ENCODE results near the gene CELF4. TPM values are rescaled to one million over a fixed set of nuclear protein-coding genes. Genes with fewer than 3 reads are reported as not detected.

The CELF4 gene
- total and polyA plus RNA-seq, 10 donors, result 0.46 to 3.5 (median 0.78) TPM

DNA sequence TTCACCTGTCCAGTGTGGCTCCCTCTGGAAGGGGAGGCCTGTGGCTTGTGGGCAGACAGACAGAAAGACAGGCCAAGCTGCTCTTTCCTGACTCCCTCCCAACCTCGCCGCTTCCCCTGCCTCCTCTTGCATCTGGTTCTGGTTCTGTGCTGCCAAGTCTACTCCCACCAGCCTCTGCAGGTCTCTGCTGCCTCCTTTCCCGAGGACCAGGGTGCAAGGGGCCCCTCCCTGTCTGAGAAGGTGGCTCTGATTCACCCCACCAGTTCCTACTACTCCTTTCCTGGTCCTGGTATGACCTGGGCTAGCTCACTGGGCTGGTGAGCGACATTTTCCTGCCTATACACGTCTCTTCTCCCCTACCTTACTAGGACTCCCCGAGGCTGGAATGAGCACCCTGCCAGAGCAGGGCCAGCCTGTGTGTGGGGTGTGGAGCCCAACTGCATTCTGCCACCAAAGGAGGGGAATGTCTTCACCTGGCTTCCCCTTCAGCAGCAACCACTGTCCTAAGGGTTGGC, 238.5 kb downstream of the CELF4 start:
- Histone ChIP-seq H3K36me3 (no peaks in the 10 kb centered on the region), H3K9me3 (no peaks in the 10 kb centered on the region), H3K4me1 (no peaks in the 10 kb centered on the region), H3K4me3 (no peak overlapping the region), H3K27me3 (replicated peaks in 1 of 7) (peaks cover 0 to 11% (median 0%) of the 10 kb centered on the region in 7 donors), H3K27ac (no peak overlapping the region)
- WGBS, 5 donors, result 68 to 79% (median 70%) methylated on average over 6 of the region's 6 CpGs
- TF ChIP-seq, protein P1, sequence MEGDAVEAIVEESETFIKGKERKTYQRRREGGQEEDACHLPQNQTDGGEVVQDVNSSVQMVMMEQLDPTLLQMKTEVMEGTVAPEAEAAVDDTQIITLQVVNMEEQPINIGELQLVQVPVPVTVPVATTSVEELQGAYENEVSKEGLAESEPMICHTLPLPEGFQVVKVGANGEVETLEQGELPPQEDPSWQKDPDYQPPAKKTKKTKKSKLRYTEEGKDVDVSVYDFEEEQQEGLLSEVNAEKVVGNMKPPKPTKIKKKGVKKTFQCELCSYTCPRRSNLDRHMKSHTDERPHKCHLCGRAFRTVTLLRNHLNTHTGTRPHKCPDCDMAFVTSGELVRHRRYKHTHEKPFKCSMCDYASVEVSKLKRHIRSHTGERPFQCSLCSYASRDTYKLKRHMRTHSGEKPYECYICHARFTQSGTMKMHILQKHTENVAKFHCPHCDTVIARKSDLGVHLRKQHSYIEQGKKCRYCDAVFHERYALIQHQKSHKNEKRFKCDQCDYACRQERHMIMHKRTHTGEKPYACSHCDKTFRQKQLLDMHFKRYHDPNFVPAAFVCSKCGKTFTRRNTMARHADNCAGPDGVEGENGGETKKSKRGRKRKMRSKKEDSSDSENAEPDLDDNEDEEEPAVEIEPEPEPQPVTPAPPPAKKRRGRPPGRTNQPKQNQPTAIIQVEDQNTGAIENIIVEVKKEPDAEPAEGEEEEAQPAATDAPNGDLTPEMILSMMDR (IDR thresholded peaks at IDR 0.05 in 8 of 11, conservative IDR thresholded peaks at IDR 0.05 in 3 of 11), result no peak
- intact Hi-C loops (cut with DNase I; ENCODE audit: low total_unique reads), result no loop called here
- DNase-seq, result no peak

DNA sequence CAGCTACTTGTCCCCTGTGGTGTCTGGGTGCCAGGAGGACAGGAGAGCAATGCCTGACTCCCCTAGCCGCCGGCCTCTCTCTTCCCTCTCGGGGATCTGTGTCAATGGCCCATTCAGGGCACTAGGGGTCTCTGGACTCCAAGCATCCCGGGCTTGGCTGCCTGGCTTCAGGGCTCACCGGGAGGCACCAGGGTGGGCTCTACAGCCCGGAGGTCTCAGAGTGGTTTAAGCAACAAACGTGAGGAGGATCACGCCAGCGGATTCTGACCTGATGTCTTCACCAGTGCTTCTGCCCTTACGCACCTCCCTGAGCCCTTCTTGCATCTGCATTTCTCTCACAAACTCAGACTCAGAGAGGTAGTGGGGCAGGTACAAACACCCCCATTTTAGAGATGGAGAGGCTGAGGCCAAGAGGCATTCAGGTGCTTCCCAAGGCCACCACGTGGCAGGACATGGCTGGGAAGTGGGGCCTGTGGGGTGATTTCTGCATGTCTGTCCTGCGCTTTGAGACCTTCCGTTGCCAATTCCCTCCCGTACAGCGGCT, 243.0 kb downstream of the CELF4 start:
- WGBS, 5 donors, result 31 to 74% (median 37%) methylated on average over 6 to 15 of the region's 15 CpGs
- Histone ChIP-seq H3K27me3 (replicated peaks in 1 of 7) (peaks cover 0 to 22% (median 0%) of the 10 kb centered on the region in 7 donors), H3K9me3 (no peaks in the 10 kb centered on the region), H3K36me3 (no peaks in the 10 kb centered on the region), H3K4me1 (peaks cover 0 to 4% (median 0%) of the 10 kb centered on the region in 6 donors), H3K4me3 (no peak overlapping the region), H3K27ac (no peak overlapping the region)
- intact Hi-C loops (cut with DNase I; ENCODE audit: low total_unique reads), result no loop called here
- TF ChIP-seq, protein P1 (IDR thresholded peaks at IDR 0.05 in 8 of 11, conservative IDR thresholded peaks at IDR 0.05 in 3 of 11), result peak in 9 of 11 experiments; percentile 16 to 80 (median 68)
- TF ChIP-seq POLR2A (IDR thresholded peaks at IDR 0.05), result no peak
- DNase-seq, result no peak

DNA sequence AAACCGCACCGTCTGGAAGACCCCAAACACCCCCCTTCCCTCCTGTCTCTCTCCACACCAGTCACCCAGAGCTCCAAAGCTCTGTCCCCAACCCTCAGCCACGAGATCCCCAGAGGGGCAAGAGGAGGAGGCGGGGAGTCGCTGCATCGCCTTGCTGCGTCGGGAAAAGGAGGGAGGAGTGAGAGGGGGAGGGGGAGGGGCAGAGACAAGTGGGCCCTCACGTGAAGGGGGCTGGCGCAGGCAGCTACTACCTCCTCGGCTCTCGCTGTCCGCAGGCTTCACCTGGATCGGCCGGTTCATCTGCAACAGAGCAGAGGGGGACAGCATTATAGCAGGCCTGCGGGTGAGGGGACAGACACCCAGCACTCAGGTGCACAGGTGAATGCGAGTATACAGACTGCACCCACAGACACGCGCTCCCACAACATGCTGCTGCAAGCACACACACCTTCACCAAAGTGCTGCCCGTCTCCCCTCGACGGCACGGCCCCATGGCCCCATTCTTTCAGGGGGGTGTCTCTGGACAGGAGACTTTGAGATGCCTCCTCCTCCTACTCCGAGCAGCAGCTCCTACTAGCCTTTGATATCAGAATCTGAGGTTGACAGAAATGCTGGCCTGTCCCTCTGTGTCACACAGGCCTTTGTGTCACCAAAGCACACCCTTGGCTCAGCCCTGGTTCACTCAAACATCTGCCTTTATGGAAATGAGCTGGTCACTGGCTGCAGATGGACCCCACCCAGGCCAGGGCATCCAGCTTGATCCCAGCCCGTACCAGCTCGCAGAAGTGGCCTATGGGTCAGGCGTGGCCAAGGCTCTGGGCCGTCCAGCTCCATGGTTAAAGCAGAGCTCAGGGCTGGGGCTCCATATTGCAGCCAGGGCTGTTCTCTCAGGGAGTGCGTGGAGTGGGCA, 243.8 kb downstream of the CELF4 start:
- Histone ChIP-seq H3K27ac (no peak overlapping the region), H3K9me3 (no peaks in the 10 kb centered on the region), H3K36me3 (no peaks in the 10 kb centered on the region), H3K4me3 (no peak overlapping the region), H3K27me3 (replicated peaks in 1 of 7) (peaks cover 0 to 22% (median 0%) of the 10 kb centered on the region in 7 donors), H3K4me1 (peaks cover 0 to 4% (median 0%) of the 10 kb centered on the region in 6 donors)
- no peak for TF ChIP-seq POLR2A (IDR thresholded peaks at IDR 0.05)
- TF ChIP-seq POLR2AphosphoS5 (IDR thresholded peaks at IDR 0.05), result no peak
- TF ChIP-seq, protein P1 (IDR thresholded peaks at IDR 0.05 in 8 of 11, conservative IDR thresholded peaks at IDR 0.05 in 3 of 11), result no peak
- WGBS, 5 donors, result 76 to 83% (median 78%) methylated on average over 21 to 29 of the region's 29 CpGs
- no peak for DNase-seq
- intact Hi-C loops (cut with DNase I; ENCODE audit: low total_unique reads), result no loop called here

DNA sequence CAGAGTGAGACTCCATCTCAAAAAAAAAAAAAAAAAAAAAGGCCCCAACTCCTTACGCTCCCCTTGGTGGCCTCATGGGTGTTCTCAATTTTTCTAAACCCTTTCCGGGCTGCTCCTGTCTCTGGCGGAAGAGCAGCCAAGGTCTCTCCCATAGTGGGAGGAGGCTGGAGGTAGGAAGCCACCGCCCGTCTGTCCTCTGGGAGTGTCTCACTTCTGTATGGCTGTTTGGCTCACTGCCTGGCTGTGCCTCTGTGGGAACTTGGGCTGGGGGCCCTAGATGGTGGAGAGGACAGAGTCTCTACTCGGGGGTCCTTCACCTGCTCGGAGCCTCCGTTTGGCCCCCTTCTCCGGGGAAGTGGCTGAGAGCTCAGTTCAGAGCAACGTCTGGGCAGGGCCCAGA, 245.3 kb downstream of the CELF4 start:
- 68 to 82% (median 78%) methylated on average over 10 of the region's 10 CpGs for WGBS, 5 donors
- TF ChIP-seq POLR2A (IDR thresholded peaks at IDR 0.05) (no peak), POLR2AphosphoS5 (IDR thresholded peaks at IDR 0.05) (no peak)
- TF ChIP-seq, protein P1 (IDR thresholded peaks at IDR 0.05 in 8 of 11, conservative IDR thresholded peaks at IDR 0.05 in 3 of 11), result no peak
- H3K9me3 ChIP-seq, result no peaks in the 10 kb centered on the region

More for the DNA sequence above, 245.3 kb downstream of the CELF4 start:
- Histone ChIP-seq H3K4me3 (no peak overlapping the region), H3K27ac (no peak overlapping the region), H3K36me3 (no peaks in the 10 kb centered on the region), H3K4me1 (peaks cover 0 to 4% (median 0%) of the 10 kb centered on the region in 6 donors), H3K27me3 (replicated peaks in 1 of 7) (peaks cover 0 to 22% (median 0%) of the 10 kb centered on the region in 7 donors)
- DNase-seq, result no peak
- intact Hi-C loops (cut with DNase I; ENCODE audit: low total_unique reads), result no loop called here

Measured in spleen (tissue), 11 donors.